ENCODE data around the gene NPIPB6.
"Not testable (repeated sequence)": the region's sequence is repeated elsewhere in the genome, so short reads cannot be mapped to it uniquely, and the experiment has no call there.

Gene NPIPB6

GRCh38 chr16:28363408-28363807 is at the start of gene NPIPB6:
NPIPB6 (minus strand) TSS chr16:28363508; CDS start chr16:28362822, 686 bp downstream.
- ATAC-seq (replicated peaks); DNase-seq; H3K9me3 Mint-ChIP-seq; H3K27me3 Mint-ChIP-seq; H3K4me3 Mint-ChIP-seq; H3K27ac Mint-ChIP-seq; H3K4me1 Mint-ChIP-seq; H3K36me3 Mint-ChIP-seq: not testable (repeated sequence)

GRCh38 chr16:28403220-28404072 is 40.1 kb upstream of the NPIPB6 start, which contains the start of gene EIF3CL:
EIF3CL (minus strand) TSS chr16:28403841; CDS start chr16:28403618, 223 bp downstream.
- peak; percentile 100 for ATAC-seq (replicated peaks)
- peak within 1 kb of the TSS; percentile 56 to 61 for H3K4me3 Mint-ChIP-seq
- H3K9me3 Mint-ChIP-seq, H3K27me3 Mint-ChIP-seq, H3K36me3 Mint-ChIP-seq, H3K27ac Mint-ChIP-seq, H3K4me1 Mint-ChIP-seq, DNase-seq: not testable (repeated sequence)

GRCh38 chr16:28392054-28392453 is 28.7 kb upstream of the NPIPB6 start:
- not testable (repeated sequence) for H3K9me3 Mint-ChIP-seq, H3K4me3 Mint-ChIP-seq

GRCh38 chr16:28382177-28382867 is 19.0 kb upstream of the NPIPB6 start:
- not testable (repeated sequence) for H3K36me3 Mint-ChIP-seq; DNase-seq; H3K27me3 Mint-ChIP-seq; H3K9me3 Mint-ChIP-seq; ATAC-seq (replicated peaks); H3K4me3 Mint-ChIP-seq; H3K27ac Mint-ChIP-seq; H3K4me1 Mint-ChIP-seq

More at GRCh38 chr16:28392054-28392453, 28.7 kb upstream of the NPIPB6 start:
- not testable (repeated sequence) for H3K27ac Mint-ChIP-seq, H3K36me3 Mint-ChIP-seq, H3K27me3 Mint-ChIP-seq, H3K4me1 Mint-ChIP-seq, DNase-seq
- peak in 1 of 2 donors; percentile 34 for ATAC-seq (replicated peaks)

GRCh38 chr16:28377822-28378221 is 14.5 kb upstream of the NPIPB6 start:
- H3K9me3 Mint-ChIP-seq; H3K4me3 Mint-ChIP-seq; DNase-seq; H3K27ac Mint-ChIP-seq; H3K36me3 Mint-ChIP-seq; ATAC-seq (replicated peaks); H3K4me1 Mint-ChIP-seq; H3K27me3 Mint-ChIP-seq: not testable (repeated sequence)

GRCh38 chr16:28377108-28377625 is 13.9 kb upstream of the NPIPB6 start:
- DNase-seq; H3K27ac Mint-ChIP-seq; H3K4me3 Mint-ChIP-seq; H3K36me3 Mint-ChIP-seq; H3K9me3 Mint-ChIP-seq; H3K4me1 Mint-ChIP-seq; ATAC-seq (replicated peaks); H3K27me3 Mint-ChIP-seq: not testable (repeated sequence)

- not testable (repeated sequence) for H3K36me3 Mint-ChIP-seq, H3K9me3 Mint-ChIP-seq, DNase-seq, H3K27ac Mint-ChIP-seq, H3K4me1 Mint-ChIP-seq, H3K27me3 Mint-ChIP-seq, H3K4me3 Mint-ChIP-seq
- ATAC-seq (replicated peaks), result peak; percentile 68 to 78
Measured at GRCh38 chr16:28375115-28375514, 11.8 kb upstream of the NPIPB6 start.

GRCh38 chr16:28374281-28374680 is 11.0 kb upstream of the NPIPB6 start:
- not testable (repeated sequence) for H3K27ac Mint-ChIP-seq, H3K9me3 Mint-ChIP-seq, H3K4me1 Mint-ChIP-seq, H3K4me3 Mint-ChIP-seq, H3K36me3 Mint-ChIP-seq, DNase-seq, H3K27me3 Mint-ChIP-seq
- ATAC-seq (replicated peaks), result peak in 1 of 2 donors; percentile 15

GRCh38 chr16:28367926-28368325 is 4.6 kb upstream of the NPIPB6 start:
- H3K27ac Mint-ChIP-seq; DNase-seq; ATAC-seq (replicated peaks); H3K27me3 Mint-ChIP-seq; H3K9me3 Mint-ChIP-seq; H3K4me3 Mint-ChIP-seq; H3K36me3 Mint-ChIP-seq; H3K4me1 Mint-ChIP-seq: not testable (repeated sequence)

GRCh38 chr16:28364268-28365173 is 1.2 kb upstream of the NPIPB6 start:
- H3K27ac Mint-ChIP-seq, H3K27me3 Mint-ChIP-seq, DNase-seq, H3K9me3 Mint-ChIP-seq, H3K4me1 Mint-ChIP-seq, H3K36me3 Mint-ChIP-seq: not testable (repeated sequence)
- H3K4me3 Mint-ChIP-seq, result peak overlapping the region in 1 of 2 donors; percentile 35
- peak; percentile 97 to 98 for ATAC-seq (replicated peaks)

GRCh38 chr16:28362600-28362999 is 708 bp downstream of the NPIPB6 start:
- DNase-seq, result peak; percentile 5
- H3K4me1 Mint-ChIP-seq; H3K27ac Mint-ChIP-seq; H3K9me3 Mint-ChIP-seq; H3K36me3 Mint-ChIP-seq; H3K27me3 Mint-ChIP-seq; H3K4me3 Mint-ChIP-seq; ATAC-seq (replicated peaks): not testable (repeated sequence)

GRCh38 chr16:28338230-28338629 is 25.1 kb downstream of the NPIPB6 start:
- H3K9me3 Mint-ChIP-seq; DNase-seq; H3K36me3 Mint-ChIP-seq; H3K4me1 Mint-ChIP-seq; ATAC-seq (replicated peaks); H3K4me3 Mint-ChIP-seq; H3K27ac Mint-ChIP-seq; H3K27me3 Mint-ChIP-seq: not testable (repeated sequence)

GRCh38 chr16:28336940-28337710 is 26.2 kb downstream of the NPIPB6 start:
- H3K4me1 Mint-ChIP-seq; DNase-seq; H3K4me3 Mint-ChIP-seq; ATAC-seq (replicated peaks); H3K9me3 Mint-ChIP-seq; H3K36me3 Mint-ChIP-seq; H3K27me3 Mint-ChIP-seq; H3K27ac Mint-ChIP-seq: not testable (repeated sequence)

Measured in stimulated activated naive B cell treated with anti-CD40 and anti-IgM and Interleukin-4, amounts not matched to agents 10 μg/mL and 1 μg/mL and 100 μg/mL, for 72 hours (primary cell).